H9 (cell line): ENCODE results near the gene FLOT2. TPM values are rescaled to one million over a fixed set of nuclear protein-coding genes. Genes with fewer than 3 reads are reported as not detected.
A peak's percentile ranks its signal among the peaks of the same experiment; 100 is the strongest.

Experiments
- DNase-seq: peaks from one replicate; pipeline ENCODE4 v3.0.0-alpha.2; 2017
- H2AFZ ChIP-seq: one replicate; pipeline ENCODE4 v1.6.1; 2013; ENCODE audit warnings: mild to moderate bottlenecking, low read length, control low read depth, moderate library complexity
- H2AK5ac ChIP-seq: 2 replicates; pipeline ENCODE4 v1.6.1; 2013; ENCODE audit warnings: low read length, control low read depth, mixed read lengths; ENCODE audit not compliant: insufficient read length
- H2BK120ac ChIP-seq: one replicate; pipeline ENCODE4 v1.6.1; 2013; ENCODE audit warnings: low read depth, mild to moderate bottlenecking, low read length, control low read depth, inconsistent platforms; ENCODE audit not compliant: poor library complexity, severe bottlenecking
- H2BK12ac ChIP-seq: 2 replicates; pipeline ENCODE4 v1.6.1; 2013; ENCODE audit warnings: low read length, control low read depth, mixed read lengths, low read depth; ENCODE audit not compliant: insufficient read length
- H2BK15ac ChIP-seq: 2 replicates; pipeline ENCODE4 v1.6.1; 2013; ENCODE audit warnings: low read depth, low read length, control low read depth
- H2BK20ac ChIP-seq: one replicate; pipeline ENCODE4 v1.6.1; 2013; ENCODE audit warnings: low read depth, mild to moderate bottlenecking, low read length, control low read depth, inconsistent platforms; ENCODE audit not compliant: poor library complexity, severe bottlenecking
- H2BK5ac ChIP-seq: 2 replicates; pipeline ENCODE4 v1.6.1; 2013; ENCODE audit warnings: low read length, control low read depth, mixed read lengths; ENCODE audit not compliant: insufficient read length
- H3K14ac ChIP-seq: 2 replicates; pipeline ENCODE4 v1.6.1; 2013; ENCODE audit warnings: low read length, control low read depth; ENCODE audit not compliant: insufficient read depth
- H3K18ac ChIP-seq: 2 replicates; pipeline ENCODE4 v1.6.1; 2013; ENCODE audit warnings: low read depth, mild to moderate bottlenecking, mixed read lengths, low read length, control low read depth; ENCODE audit not compliant: insufficient read length
- H3K23ac ChIP-seq: 2 replicates; pipeline ENCODE4 v1.6.1; 2013; ENCODE audit warnings: low read length, control low read depth, mixed read lengths, low read depth; ENCODE audit not compliant: insufficient read length
- H3K23me2 ChIP-seq: 2 replicates; pipeline ENCODE4 v1.6.1; 2013; ENCODE audit warnings: low read depth, mild to moderate bottlenecking, mixed read lengths, low read length, control low read depth; ENCODE audit not compliant: insufficient read length, poor library complexity, severe bottlenecking
- H3K27ac ChIP-seq: 2 replicates; pipeline ENCODE4 v1.5.1; 2013; ENCODE audit warnings: low read length, control low read depth, mixed read lengths, low read depth; ENCODE audit not compliant: insufficient read length
- H3K27me3 ChIP-seq: 2 replicates; pipeline ENCODE4 v1.6.1; 2013; ENCODE audit warnings: low read length, control low read depth, inconsistent platforms; ENCODE audit not compliant: insufficient read depth
- H3K4ac ChIP-seq: 2 replicates; pipeline ENCODE4 v1.6.1; 2013; ENCODE audit warnings: low read depth, mild to moderate bottlenecking, control low read depth, inconsistent platforms, low read length, moderate library complexity
- H3K4me1 ChIP-seq: 2 replicates; pipeline ENCODE4 v1.6.1; 2013; ENCODE audit warnings: low read length, control low read depth, inconsistent platforms; ENCODE audit not compliant: insufficient read depth
- H3K4me2 ChIP-seq: 2 replicates; pipeline ENCODE4 v1.6.1; 2013; ENCODE audit warnings: low read length, control low read depth, mixed read lengths; ENCODE audit not compliant: insufficient read length, insufficient read depth
- H3K56ac ChIP-seq: 2 replicates; pipeline ENCODE4 v1.6.1; 2013; ENCODE audit warnings: low read depth, mild to moderate bottlenecking, mixed read lengths, low read length, control low read depth; ENCODE audit not compliant: insufficient read length
- H3K79me1 ChIP-seq: 2 replicates; pipeline ENCODE4 v1.6.1; 2013; ENCODE audit warnings: low read depth, mild to moderate bottlenecking, moderate library complexity, low read length, control low read depth, inconsistent platforms; ENCODE audit not compliant: insufficient read depth, poor library complexity, severe bottlenecking
- H3K79me2 ChIP-seq: 2 replicates; pipeline ENCODE4 v1.6.1; 2013; ENCODE audit warnings: low read length, control low read depth, inconsistent platforms; ENCODE audit not compliant: insufficient read depth
- H3K9ac ChIP-seq: 2 replicates; pipeline ENCODE4 v1.6.1; 2013; ENCODE audit warnings: low read length, control low read depth, mixed read lengths; ENCODE audit not compliant: insufficient read length; ENCODE audit errors: extremely low read depth
- H3K9me3 ChIP-seq: one replicate; pipeline ENCODE4 v1.6.1; 2013; ENCODE audit warnings: low read depth, low read length, inconsistent platforms; ENCODE audit not compliant: control insufficient read depth
- H3T11ph ChIP-seq: one replicate; pipeline ENCODE4 v1.6.1; 2013; ENCODE audit warnings: mild to moderate bottlenecking, low read length, control low read depth, inconsistent platforms
- H4K20me1 ChIP-seq: one replicate; pipeline ENCODE4 v1.6.1; 2013; ENCODE audit not compliant: control insufficient read depth, insufficient read length, insufficient read depth
- H4K5ac ChIP-seq: 2 replicates; pipeline ENCODE4 v1.6.1; 2013; ENCODE audit warnings: low read depth, mild to moderate bottlenecking, mixed read lengths, low read length, control low read depth; ENCODE audit not compliant: insufficient read length
- H4K8ac ChIP-seq: replicated peaks from 2 replicates; pipeline ENCODE4 v1.6.1; 2013; ENCODE audit warnings: low read length, control low read depth, mixed read lengths, low read depth; ENCODE audit not compliant: insufficient read length
- H4K91ac ChIP-seq: 2 replicates; pipeline ENCODE4 v1.6.1; 2013; ENCODE audit warnings: low read depth, mild to moderate bottlenecking, moderate library complexity, mixed read lengths, low read length, control low read depth; ENCODE audit not compliant: insufficient read length
- H3K27ac Mint-ChIP-seq, 3 experiments: 2 replicates in 2 of 3; 3 replicates in 1 of 3; pipeline ENCODE4 v1.8.0; 2020 to 2021; ENCODE audit warnings: mixed read lengths in 3 of 3, mild to moderate bottlenecking in 1 of 3, moderate library complexity in 1 of 3
- H3K27me3 Mint-ChIP-seq: 2 replicates; pipeline ENCODE4 v1.8.0; 2021; ENCODE audit warnings: low read depth, mild to moderate bottlenecking, moderate library complexity, mixed read lengths
- H3K36me3 Mint-ChIP-seq, 3 experiments: 2 replicates in 2 of 3; 3 replicates in 1 of 3; pipeline ENCODE4 v1.8.0; 2020 to 2021; ENCODE audit warnings: low read depth in 3 of 3, mixed read lengths in 3 of 3; ENCODE audit not compliant: insufficient read depth in 1 of 3
- H3K4me1 Mint-ChIP-seq, 2 experiments: 2 replicates each; pipeline ENCODE4 v1.8.0; 2020; ENCODE audit warnings: mixed read lengths in 2 of 2
- H3K4me3 Mint-ChIP-seq, 2 experiments: 2 replicates in 1 of 2; 3 replicates in 1 of 2; pipeline ENCODE4 v1.8.0; 2020 to 2021; ENCODE audit warnings: mild to moderate bottlenecking in 2 of 2, mixed read lengths in 2 of 2, moderate library complexity in 1 of 2
- H3K9me3 Mint-ChIP-seq, 2 experiments: 2 replicates in 1 of 2; 3 replicates in 1 of 2; pipeline ENCODE4 v1.8.0; 2020; ENCODE audit warnings: mild to moderate bottlenecking in 2 of 2, mixed read lengths in 2 of 2, moderate library complexity in 1 of 2
- total RNA-seq: library from RNA; stranded (reverse); gene quantifications from 2 replicates; pipeline ENCODE4 v1.2.1, GENCODE V29; 2021
- TF ChIP-seq, protein P1 (sequence below): fragments of 200-600 bp; sonication (generic); conservative IDR thresholded peaks from 3 replicates; pipeline ENCODE4 v1.8.0; 2021; ENCODE audit warnings: antibody characterized with exemption, mild to moderate bottlenecking

The FLOT2 gene
- total RNA-seq, 1 experiment from 2014 or later: 173 TPM

DNA sequence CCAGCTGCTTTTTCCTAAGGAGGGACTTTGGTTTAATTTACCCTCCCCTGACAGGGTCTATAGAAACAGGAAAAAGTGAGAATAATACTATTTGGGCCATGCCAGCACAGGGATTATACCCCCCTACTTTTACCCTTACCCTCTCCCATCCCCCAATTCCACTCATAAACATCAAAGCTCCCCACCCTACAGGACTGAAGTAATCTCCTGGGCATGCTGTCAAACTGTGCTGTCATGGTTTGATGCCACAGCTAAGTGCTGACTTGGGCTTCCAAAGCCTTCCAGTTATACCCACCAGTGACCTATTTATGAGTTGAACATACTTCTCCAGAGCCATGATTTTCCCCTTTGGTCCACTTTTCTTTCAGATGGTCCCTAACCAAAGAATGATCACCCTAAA is 41.0 kb upstream of the FLOT2 start:
- no peak for DNase-seq
- Histone ChIP-seq H3K79me2 (peaks cover 53% of the 10 kb centered on the region; the same call in 1 of the 2 replicates), H2BK20ac (no peak overlapping the region), H2BK5ac (no peak overlapping the region), H3K79me1 (peaks cover 15% of the 10 kb centered on the region), H3K27ac (no peak overlapping the region), H3K4me2 (no peak overlapping the region), H2BK15ac (no peak overlapping the region), H3T11ph (no peak overlapping the region), H4K8ac (no peak overlapping the region), H3K23me2 (no peaks in the 10 kb centered on the region), H3K23ac (no peak overlapping the region), H4K91ac (no peak overlapping the region), H3K14ac (no peak overlapping the region), H3K4me1 (peaks cover 9% of the 10 kb centered on the region; the same call in 1 of the 2 replicates), H3K9ac (no peak overlapping the region), H3K56ac (no peak overlapping the region), H3K27me3 (no peaks in the 10 kb centered on the region), H2AFZ (no peak overlapping the region), H3K4ac (no peak overlapping the region), H2BK120ac (no peak overlapping the region), H4K20me1 (no peaks in the 10 kb centered on the region), H4K5ac (no peak overlapping the region), H3K9me3 (no peaks in the 10 kb centered on the region), H3K18ac (no peak overlapping the region), H2AK5ac (no peak overlapping the region), H2BK12ac (no peak overlapping the region)
- Mint-ChIP-seq H3K36me3 (peaks cover 7 to 30% (median 28%) of the 10 kb centered on the region in 3 experiments; a peak in 6 of 7 replicates), H3K4me3 (no peak overlapping the region), H3K27me3 (no peaks in the 10 kb centered on the region), H3K4me1 (peaks cover 46 to 48% of the 10 kb centered on the region in 2 experiments), H3K9me3 (no peaks in the 10 kb centered on the region), H3K27ac (peak overlapping the region in 1 of 3 experiments; percentile 35; a peak in 2 of 7 replicates)
- TF ChIP-seq, protein P1, sequence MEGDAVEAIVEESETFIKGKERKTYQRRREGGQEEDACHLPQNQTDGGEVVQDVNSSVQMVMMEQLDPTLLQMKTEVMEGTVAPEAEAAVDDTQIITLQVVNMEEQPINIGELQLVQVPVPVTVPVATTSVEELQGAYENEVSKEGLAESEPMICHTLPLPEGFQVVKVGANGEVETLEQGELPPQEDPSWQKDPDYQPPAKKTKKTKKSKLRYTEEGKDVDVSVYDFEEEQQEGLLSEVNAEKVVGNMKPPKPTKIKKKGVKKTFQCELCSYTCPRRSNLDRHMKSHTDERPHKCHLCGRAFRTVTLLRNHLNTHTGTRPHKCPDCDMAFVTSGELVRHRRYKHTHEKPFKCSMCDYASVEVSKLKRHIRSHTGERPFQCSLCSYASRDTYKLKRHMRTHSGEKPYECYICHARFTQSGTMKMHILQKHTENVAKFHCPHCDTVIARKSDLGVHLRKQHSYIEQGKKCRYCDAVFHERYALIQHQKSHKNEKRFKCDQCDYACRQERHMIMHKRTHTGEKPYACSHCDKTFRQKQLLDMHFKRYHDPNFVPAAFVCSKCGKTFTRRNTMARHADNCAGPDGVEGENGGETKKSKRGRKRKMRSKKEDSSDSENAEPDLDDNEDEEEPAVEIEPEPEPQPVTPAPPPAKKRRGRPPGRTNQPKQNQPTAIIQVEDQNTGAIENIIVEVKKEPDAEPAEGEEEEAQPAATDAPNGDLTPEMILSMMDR: no peak
